GM12878 (cell line): ENCODE measurements around the gene MARVELD1. TPM values are rescaled to one million over a fixed set of nuclear protein-coding genes. Genes with fewer than 3 reads are reported as not detected.

Source experiments
- ATAC-seq: fragments of 200-7000 bp; cut with Tn5 transposase; 3 replicates; pipeline ENCODE4 v1.9.1; 2020; ENCODE audit warnings: mild to moderate bottlenecking, moderate library complexity
- BruUV-seq: library from RNA; stranded (reverse); fragments of 400-500 nt; replicated peaks from 2 replicates; lab custom pipeline; 2021; lab: Mats Ljungman, UMichigan
- CTCF ChIA-PET: fragments of 300-600 bp; sonication (Branson Sonifier 250); formaldehyde crosslinking; extraction: SDS; loops from one replicate; lab custom pipeline; 2021; ENCODE audit warnings: inconsistent platforms; lab: Yijun Ruan, JAX
- POLR2A ChIA-PET: fragments of 350-600 bp; formaldehyde crosslinking; extraction: SDS; loops from one replicate; lab custom pipeline; 2021; ENCODE audit warnings: inconsistent platforms; lab: Charles Lee
- RAD21 ChIA-PET: fragments of 300-600 bp; sonication (Branson Sonifier 250); formaldehyde crosslinking; loops from one replicate; lab custom pipeline; 2023; ENCODE audit warnings: antibody characterized with exemption; ENCODE audit not compliant: unreplicated experiment; lab: Charles Lee
- SMC1A ChIA-PET: fragments of 300-600 bp; sonication (Branson Sonifier 250); formaldehyde crosslinking; loops from one replicate; lab custom pipeline; 2023; ENCODE audit not compliant: unreplicated experiment, uncharacterized antibody; lab: Charles Lee
- DNase-seq: peaks from one replicate; pipeline ENCODE4 v3.0.0-alpha.2; 2011; ENCODE audit warnings: low read depth, low spot score
- FAIRE-seq: peaks from 3 replicates; lab custom pipeline; 2011; peaks lifted over from hg19 to GRCh38; lab: Jason Lieb, UNC
- H2AFZ ChIP-seq: 2 replicates; pipeline ENCODE4 v1.6.0; 2011; ENCODE audit warnings: low read depth, low read length, control low read depth; ENCODE audit not compliant: control insufficient read depth
- H3K27ac ChIP-seq: 2 replicates; pipeline ENCODE4 v1.5.1; 2011; ENCODE audit warnings: control low read depth; ENCODE audit not compliant: control insufficient read depth, insufficient read depth
- H3K27me3 ChIP-seq, 2 experiments: replicated peaks in 1 of 2; 2 replicates each; pipeline versions ENCODE4 v1.6.0 to v1.6.1; 2011; ENCODE audit warnings: low read length in 1 of 2; ENCODE audit not compliant: control insufficient read depth in 2 of 2, insufficient read depth in 2 of 2
- H3K36me3 ChIP-seq, 2 experiments: 2 replicates each; pipeline ENCODE4 v1.5.1; 2011; ENCODE audit warnings: low read length in 1 of 2; ENCODE audit not compliant: control insufficient read depth in 2 of 2, insufficient read depth in 2 of 2
- H3K4me1 ChIP-seq: 2 replicates; pipeline ENCODE4 v1.6.1; 2011; ENCODE audit warnings: mild to moderate bottlenecking, low read length, moderate library complexity, mixed read lengths; ENCODE audit not compliant: control insufficient read depth, insufficient read depth
- H3K4me2 ChIP-seq: 2 replicates; pipeline ENCODE4 v1.6.0; 2011; ENCODE audit warnings: control low read depth; ENCODE audit not compliant: control insufficient read depth, insufficient read depth
- H3K4me3 ChIP-seq: fragments of 200-600 bp; sonication (generic); 2 replicates; pipeline ENCODE4 v1.5.1; 2016
- H3K79me2 ChIP-seq: 2 replicates; pipeline ENCODE4 v1.6.0; 2011; ENCODE audit warnings: low read length; ENCODE audit not compliant: control insufficient read depth, insufficient read depth
- H3K9ac ChIP-seq: 2 replicates; pipeline ENCODE4 v1.8.0; 2011; ENCODE audit warnings: low read length, control low read depth, mixed read lengths; ENCODE audit not compliant: control insufficient read depth, insufficient read depth
- H3K9me3 ChIP-seq: replicated peaks from 3 replicates; pipeline ENCODE4 v1.5.1; 2011; ENCODE audit warnings: mild to moderate bottlenecking, low read length; ENCODE audit not compliant: control insufficient read depth, insufficient read depth
- H4K20me1 ChIP-seq: 2 replicates; pipeline ENCODE4 v1.6.0; 2011; ENCODE audit not compliant: control insufficient read depth, insufficient read depth
- PAX5 ChIP-seq: IDR thresholded peaks from 2 replicates; pipeline ENCODE4 v1.6.1; 2011; ENCODE audit warnings: low read depth, low read length, borderline replicate concordance
- ZNF207 ChIP-seq: fragments of 450-650 bp; IDR thresholded peaks from 2 replicates; pipeline ENCODE4 v1.6.1; 2014; ENCODE audit warnings: antibody characterized with exemption, mild to moderate bottlenecking, borderline replicate concordance
- WGBS: methylation state at CpG from one replicate; pipeline ENCODE4 v1.1.6; 2016; ENCODE audit warnings: low lambda C conversion rate; ENCODE audit not compliant: insufficient replicate concordance, insufficient coverage; ENCODE audit errors: missing lambda C conversion rate; 5-methylcytosine and 5-hydroxymethylcytosine counted together
- in situ Hi-C: fragments of 300-500 bp; cut with MboI; formaldehyde crosslinking; loops from 9 replicates; pipeline ENCODE4 v1.14.3; 2018; ENCODE audit warnings: mixed read lengths
- intact Hi-C: fragments of 100-400 bp; cut with micrococcal nuclease; formaldehyde crosslinking; loops from one replicate; pipeline ENCODE4 v1.14.2; 2022; ENCODE audit not compliant: unreplicated experiment
- polyA plus RNA-seq, 11 experiments: library from polyadenylated mRNA; depleted of rRNA in 4 of 11; unstranded in 6 of 11; stranded (reverse) in 5 of 11; fragments of >200 nt; fragmentation: Nextera tagmentation in 4 of 11; fragmentation: Illumina TruSeq in 1 of 11; extraction: Ambion mirVana in 4 of 11; extraction: Trizol in 1 of 11; gene quantifications; 1 replicate in 1 of 11; 2 replicates in 10 of 11; pipeline versions ENCODE4 v1.2.1 to v1.2.3, GENCODE V29; 2011 to 2016; ENCODE audit warnings: inconsistent platforms in 2 of 11, missing spikeins in 2 of 11, low read depth in 1 of 11
- total RNA-seq, 4 experiments: library from RNA; depleted of rRNA in 3 of 4; stranded (reverse); fragments of >200 nt in 3 of 4; fragmentation: Illumina TruSeq in 1 of 4; extraction: Trizol in 1 of 4; gene quantifications; 2 replicates each; pipeline versions ENCODE4 v1.2.1 to v1.2.3, GENCODE V29; 2013 to 2021
- TF ChIP-seq, protein P1 (sequence below): fragments of 450-650 bp; IDR thresholded peaks from 2 replicates; pipeline ENCODE4 v1.6.1; 2018; ENCODE audit warnings: borderline replicate concordance, mild to moderate bottlenecking; ENCODE audit not compliant: partially characterized antibody
- TF ChIP-seq, protein P2 (sequence below): fragments of 450-650 bp; IDR thresholded peaks from 2 replicates; pipeline ENCODE4 v1.6.1; 2017; ENCODE audit warnings: antibody characterized with exemption, mild to moderate bottlenecking, moderate library complexity

MARVELD1 gene
- total and polyA plus RNA-seq, 10 of the 15 experiments (the other 5 are each of a cell fraction or from before 2014, with no cell fraction given) = 0.54 to 8.4 (median 3.2) TPM

DNA sequence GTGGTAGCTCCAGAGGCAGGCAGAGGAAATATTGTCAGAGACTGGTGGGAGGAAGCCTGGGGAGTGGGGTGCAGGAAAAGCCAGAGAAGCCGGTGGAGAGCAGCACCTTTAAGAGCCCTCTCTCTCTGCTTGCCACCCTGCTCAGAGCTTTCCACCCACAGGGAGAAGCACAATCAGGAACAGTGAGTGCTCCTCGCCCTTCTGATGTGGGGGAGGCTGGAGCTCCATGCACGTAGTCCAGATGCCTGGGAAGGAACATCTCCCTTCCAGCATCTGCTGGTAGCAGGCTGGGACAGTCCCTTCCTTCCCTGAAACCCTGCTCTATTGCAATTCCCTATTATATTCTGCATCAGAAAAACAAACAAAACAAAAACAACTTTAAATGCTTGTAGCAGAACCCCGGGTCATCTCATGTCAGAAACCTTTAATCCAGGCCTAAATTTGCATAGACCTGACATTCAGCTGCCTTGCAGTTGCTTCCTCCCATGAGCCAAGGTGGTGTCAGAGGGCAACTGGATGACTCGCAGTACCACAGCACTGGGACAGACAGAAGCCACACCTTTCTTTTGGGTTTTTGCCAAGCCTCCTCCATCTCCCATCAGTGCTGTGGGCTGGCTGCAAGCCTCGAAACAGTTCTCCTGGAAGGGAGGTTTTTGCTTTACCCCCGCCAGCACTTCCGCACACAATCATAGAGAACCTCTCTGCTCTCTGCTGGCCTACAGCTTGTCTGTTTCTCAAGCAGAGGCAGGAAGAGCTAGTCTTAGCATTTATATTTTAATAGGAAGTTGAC lies 39.6 kb upstream of the MARVELD1 start:
- no peaks in the 10 kb centered on the region for H3K27me3 ChIP-seq
- no peak for TF ChIP-seq PAX5
- TF ChIP-seq ZNF207 = no peak
- H2AFZ ChIP-seq = no peak overlapping the region
- no peaks in the 10 kb centered on the region for H3K9me3 ChIP-seq
- ChIA-PET POLR2A (interaction anchor here (1.2 kb wide), 1 partner anchor 32 kb away, joined by 3 read pairs; no protein-coding TSS in a partner anchor), RAD21 (interaction anchor here (1.0 to 1.5 kb wide), 2 partner anchors 13 to 63 kb away, joined by 3 to 4 read pairs; partner anchors contain the start of genes AVPI1 and ZFYVE27), SMC1A (interaction anchor here (4.4 kb wide), 1 partner anchor 58 kb away, joined by 17 read pairs; no protein-coding TSS in a partner anchor), CTCF (interaction anchor here (1.2 to 5.6 kb wide), 2 partner anchors 13 to 28 kb away, joined by 4 to 60 read pairs; partner anchors contain the start of gene AVPI1)
- DNase-seq (no peak), ATAC-seq (no peak), FAIRE-seq (no peak)
- intact Hi-C loops (no loop called here), in situ Hi-C loops (no loop called here)
- peaks cover 5 to 8% of the 10 kb centered on the region in 2 experiments; a peak in 3 of 4 replicates for H3K36me3 ChIP-seq
- H3K4me2 ChIP-seq = no peak overlapping the region
- H3K4me3 ChIP-seq = no peak overlapping the region
- H4K20me1 ChIP-seq = no peaks in the 10 kb centered on the region
- no peak overlapping the region for H3K9ac ChIP-seq
- peaks cover 12% of the 10 kb centered on the region for H3K4me1 ChIP-seq
- H3K79me2 ChIP-seq = no peaks in the 10 kb centered on the region
- no peak overlapping the region for H3K27ac ChIP-seq
- no TSS peak for BruUV-seq
- WGBS = 65% methylated on average over 8 of the region's 8 CpGs

DNA sequence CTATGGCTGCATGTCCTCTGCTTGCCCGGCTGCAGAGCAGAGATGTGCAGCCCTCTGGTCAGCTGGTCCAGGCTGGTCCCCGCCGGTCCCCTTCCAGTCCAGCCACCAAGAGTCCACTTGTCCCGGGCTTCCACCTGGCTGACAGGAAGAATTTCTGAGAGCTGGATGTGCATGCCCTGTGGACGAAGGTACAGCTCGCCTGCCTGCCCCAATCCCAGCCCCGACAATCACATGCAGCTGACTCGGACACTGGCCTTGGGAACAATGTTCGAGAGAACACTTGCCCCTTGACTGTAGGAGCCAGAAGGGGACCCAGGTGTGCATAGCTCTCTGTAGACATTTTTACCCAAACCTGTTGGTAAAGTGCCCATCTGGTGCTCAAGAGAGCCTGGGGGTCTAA lies 38.3 kb upstream of the MARVELD1 start:
- intact Hi-C loops = no loop called here
- CTCF ChIA-PET = interaction anchor here (0.6 to 6.5 kb wide), 10 partner anchors 12 to 365 kb away, joined by 3 to 60 read pairs (median 4); partner anchors contain the start of genes AVPI1, PI4K2A and ZFYVE27

More for the DNA sequence above, 38.3 kb upstream of the MARVELD1 start:
- ATAC-seq (no peak), DNase-seq (no peak), FAIRE-seq (no peak)
- Histone ChIP-seq H3K9me3 (no peaks in the 10 kb centered on the region), H3K27me3 (no peaks in the 10 kb centered on the region), H2AFZ (no peak overlapping the region), H3K4me2 (no peak overlapping the region), H3K4me1 (peaks cover 12% of the 10 kb centered on the region), H3K36me3 (peaks cover 5 to 8% of the 10 kb centered on the region in 2 experiments; a peak in 3 of 4 replicates), H3K4me3 (no peak overlapping the region), H3K27ac (no peak overlapping the region), H4K20me1 (no peaks in the 10 kb centered on the region), H3K79me2 (no peaks in the 10 kb centered on the region), H3K9ac (no peak overlapping the region)
- in situ Hi-C loops = loop anchor here (5.0 kb wide), 1 partner anchor 57 kb away; no protein-coding TSS in a partner anchor
- SMC1A ChIA-PET = interaction anchor here (1.5 to 4.4 kb wide), 3 partner anchors 27 to 61 kb away, joined by 4 to 17 read pairs (median 15); no protein-coding TSS in a partner anchor
- WGBS = 92% methylated on average over 9 of the region's 9 CpGs
- BruUV-seq = no TSS peak
- TF ChIP-seq, protein P1, sequence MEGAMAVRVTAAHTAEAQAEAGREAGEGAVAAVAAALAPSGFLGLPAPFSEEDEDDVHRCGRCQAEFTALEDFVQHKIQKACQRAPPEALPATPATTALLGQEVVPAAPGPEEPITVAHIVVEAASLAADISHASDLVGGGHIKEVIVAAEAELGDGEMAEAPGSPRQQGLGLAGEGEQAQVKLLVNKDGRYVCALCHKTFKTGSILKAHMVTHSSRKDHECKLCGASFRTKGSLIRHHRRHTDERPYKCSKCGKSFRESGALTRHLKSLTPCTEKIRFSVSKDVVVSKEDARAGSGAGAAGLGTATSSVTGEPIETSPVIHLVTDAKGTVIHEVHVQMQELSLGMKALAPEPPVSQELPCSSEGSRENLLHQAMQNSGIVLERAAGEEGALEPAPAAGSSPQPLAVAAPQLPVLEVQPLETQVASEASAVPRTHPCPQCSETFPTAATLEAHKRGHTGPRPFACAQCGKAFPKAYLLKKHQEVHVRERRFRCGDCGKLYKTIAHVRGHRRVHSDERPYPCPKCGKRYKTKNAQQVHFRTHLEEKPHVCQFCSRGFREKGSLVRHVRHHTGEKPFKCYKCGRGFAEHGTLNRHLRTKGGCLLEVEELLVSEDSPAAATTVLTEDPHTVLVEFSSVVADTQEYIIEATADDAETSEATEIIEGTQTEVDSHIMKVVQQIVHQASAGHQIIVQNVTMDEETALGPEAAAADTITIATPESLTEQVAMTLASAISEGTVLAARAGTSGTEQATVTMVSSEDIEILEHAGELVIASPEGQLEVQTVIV = no peak
- TF ChIP-seq, protein P2, sequence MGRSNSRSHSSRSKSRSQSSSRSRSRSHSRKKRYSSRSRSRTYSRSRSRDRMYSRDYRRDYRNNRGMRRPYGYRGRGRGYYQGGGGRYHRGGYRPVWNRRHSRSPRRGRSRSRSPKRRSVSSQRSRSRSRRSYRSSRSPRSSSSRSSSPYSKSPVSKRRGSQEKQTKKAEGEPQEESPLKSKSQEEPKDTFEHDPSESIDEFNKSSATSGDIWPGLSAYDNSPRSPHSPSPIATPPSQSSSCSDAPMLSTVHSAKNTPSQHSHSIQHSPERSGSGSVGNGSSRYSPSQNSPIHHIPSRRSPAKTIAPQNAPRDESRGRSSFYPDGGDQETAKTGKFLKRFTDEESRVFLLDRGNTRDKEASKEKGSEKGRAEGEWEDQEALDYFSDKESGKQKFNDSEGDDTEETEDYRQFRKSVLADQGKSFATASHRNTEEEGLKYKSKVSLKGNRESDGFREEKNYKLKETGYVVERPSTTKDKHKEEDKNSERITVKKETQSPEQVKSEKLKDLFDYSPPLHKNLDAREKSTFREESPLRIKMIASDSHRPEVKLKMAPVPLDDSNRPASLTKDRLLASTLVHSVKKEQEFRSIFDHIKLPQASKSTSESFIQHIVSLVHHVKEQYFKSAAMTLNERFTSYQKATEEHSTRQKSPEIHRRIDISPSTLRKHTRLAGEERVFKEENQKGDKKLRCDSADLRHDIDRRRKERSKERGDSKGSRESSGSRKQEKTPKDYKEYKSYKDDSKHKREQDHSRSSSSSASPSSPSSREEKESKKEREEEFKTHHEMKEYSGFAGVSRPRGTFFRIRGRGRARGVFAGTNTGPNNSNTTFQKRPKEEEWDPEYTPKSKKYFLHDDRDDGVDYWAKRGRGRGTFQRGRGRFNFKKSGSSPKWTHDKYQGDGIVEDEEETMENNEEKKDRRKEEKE = no peak
- POLR2A ChIA-PET = interaction anchor here (1.2 kb wide), 1 partner anchor 34 kb away, joined by 3 read pairs; no protein-coding TSS in a partner anchor
- RAD21 ChIA-PET = no interaction called here
